WTC11 (cell line): ENCODE measurements around the gene RHOF. TPM values are rescaled to one million over a fixed set of nuclear protein-coding genes. Genes with fewer than 3 reads are reported as not detected.

Experiments used
- ATAC-seq: fragments of 200-7000 bp; cut with Tn5 transposase; 2 replicates; pipeline ENCODE4 v1.10.0; 2021; ENCODE audit warnings: mild to moderate bottlenecking, moderate library complexity
- CTCF ChIA-PET: fragments of 300-600 bp; sonication (Branson Sonifier 250); formaldehyde crosslinking; loops from one replicate; lab custom pipeline; 2021; ENCODE audit warnings: antibody characterized with exemption; lab: Charles Lee
- POLR2A ChIA-PET: fragments of 350-600 bp; sonication (Branson Sonifier 250); formaldehyde crosslinking; loops from one replicate; lab custom pipeline; 2021; ENCODE audit warnings: antibody characterized with exemption; lab: Charles Lee
- DNase-seq: peaks from one replicate; pipeline ENCODE4 v3.0.0; 2021; ENCODE audit warnings: low spot score
- H3K27ac Mint-ChIP-seq: 2 replicates; pipeline ENCODE4 v1.8.0; 2021; ENCODE audit warnings: mixed read lengths
- H3K27me3 Mint-ChIP-seq: 2 replicates; pipeline ENCODE4 v1.8.0; 2021; ENCODE audit warnings: low read depth, mild to moderate bottlenecking, moderate library complexity, mixed read lengths
- H3K36me3 Mint-ChIP-seq: 2 replicates; pipeline ENCODE4 v1.8.0; 2021; ENCODE audit warnings: mixed read lengths
- H3K4me1 Mint-ChIP-seq: 2 replicates; pipeline ENCODE4 v1.8.0; 2022; ENCODE audit warnings: mixed read lengths
- H3K4me3 Mint-ChIP-seq: 2 replicates; pipeline ENCODE4 v1.8.0; 2021; ENCODE audit warnings: mild to moderate bottlenecking, moderate library complexity, mixed read lengths
- H3K9me3 Mint-ChIP-seq: 2 replicates; pipeline ENCODE4 v1.8.0; 2021; ENCODE audit warnings: mixed read lengths
- AFF4 ChIP-seq: sonication (generic); formaldehyde crosslinking; IDR thresholded peaks from 2 replicates; pipeline ENCODE4 v1.8.1; 2023; ENCODE audit warnings: mild to moderate bottlenecking, missing genetic modification reagents, borderline replicate concordance
- CREB1 ChIP-seq: sonication (generic); formaldehyde crosslinking; IDR thresholded peaks from 2 replicates; pipeline ENCODE4 v1.8.0; 2023; ENCODE audit warnings: mild to moderate bottlenecking, missing genetic modification reagents
- CTCF ChIP-seq: fragments of 200-600 bp; IDR thresholded peaks from 2 replicates; pipeline ENCODE4 v1.8.0; 2022; ENCODE audit warnings: antibody characterized with exemption
- E2F4 ChIP-seq: sonication (generic); formaldehyde crosslinking; IDR thresholded peaks from 2 replicates; pipeline ENCODE4 v1.8.1; 2022; ENCODE audit warnings: low read depth, mild to moderate bottlenecking, moderate library complexity, missing genetic modification reagents, borderline replicate concordance
- E2F5 ChIP-seq: sonication (generic); formaldehyde crosslinking; IDR thresholded peaks from 2 replicates; pipeline ENCODE4 v1.8.1; 2022; ENCODE audit warnings: mild to moderate bottlenecking, moderate library complexity, missing genetic modification reagents
- ELF4 ChIP-seq: sonication (generic); formaldehyde crosslinking; IDR thresholded peaks from 2 replicates; pipeline ENCODE4 v1.8.1; 2022; ENCODE audit warnings: low read depth, mild to moderate bottlenecking, moderate library complexity, missing genetic modification reagents
- ESRRA ChIP-seq: sonication (generic); formaldehyde crosslinking; IDR thresholded peaks from 2 replicates; pipeline ENCODE4 v1.8.1; 2022; ENCODE audit warnings: mild to moderate bottlenecking, missing genetic modification reagents, borderline replicate concordance
- FOXP4 ChIP-seq: sonication (generic); formaldehyde crosslinking; IDR thresholded peaks from 2 replicates; pipeline ENCODE4 v1.8.0; 2022; ENCODE audit warnings: mild to moderate bottlenecking, missing genetic modification reagents
- GRHL2 ChIP-seq: fragments of 250-450 bp; sonication (Bioruptor Pico); IDR thresholded peaks from 2 replicates; pipeline ENCODE4 v1.8.0; 2022; ENCODE audit warnings: mild to moderate bottlenecking, moderate library complexity; ENCODE audit not compliant: insufficient replicate concordance, severe bottlenecking
- GTF2I ChIP-seq: fragments of 250-450 bp; sonication (Bioruptor Pico); conservative IDR thresholded peaks from 2 replicates; pipeline ENCODE4 v1.4.0; 2021; ENCODE audit warnings: mild to moderate bottlenecking
- KAT7 ChIP-seq: sonication (generic); formaldehyde crosslinking; IDR thresholded peaks from 2 replicates; pipeline ENCODE4 v1.8.1; 2023; ENCODE audit warnings: missing genetic modification reagents, mild to moderate bottlenecking, borderline replicate concordance
- NR1H2 ChIP-seq: sonication (generic); formaldehyde crosslinking; IDR thresholded peaks from 2 replicates; pipeline ENCODE4 v1.9.0; 2021; ENCODE audit warnings: mild to moderate bottlenecking, moderate library complexity, missing genetic modification reagents
- NR2C2 ChIP-seq: sonication (generic); formaldehyde crosslinking; IDR thresholded peaks from 2 replicates; pipeline ENCODE4 v1.8.0; 2022; ENCODE audit warnings: mild to moderate bottlenecking, missing genetic modification reagents
- NR3C1 ChIP-seq: sonication (generic); formaldehyde crosslinking; conservative IDR thresholded peaks from 2 replicates; pipeline ENCODE4 v1.8.1; 2023; ENCODE audit warnings: low read depth, mild to moderate bottlenecking, missing genetic modification reagents
- PRRX2 ChIP-seq: fragments of 250-450 bp; sonication (Bioruptor Pico); IDR thresholded peaks from 2 replicates; pipeline ENCODE4 v1.8.0; 2021; ENCODE audit warnings: mild to moderate bottlenecking
- RELA ChIP-seq: sonication (generic); formaldehyde crosslinking; IDR thresholded peaks from 2 replicates; pipeline ENCODE4 v1.8.1; 2022; ENCODE audit warnings: missing genetic modification reagents, mild to moderate bottlenecking, borderline replicate concordance
- SMAD4 ChIP-seq: sonication (generic); formaldehyde crosslinking; IDR thresholded peaks from 2 replicates; pipeline ENCODE4 v1.8.0; 2022; ENCODE audit warnings: mild to moderate bottlenecking, missing genetic modification reagents
- TCF7 ChIP-seq: sonication (generic); formaldehyde crosslinking; IDR thresholded peaks from 2 replicates; pipeline ENCODE4 v1.8.0; 2022; ENCODE audit warnings: mild to moderate bottlenecking, low read depth, missing genetic modification reagents, moderate library complexity
- TP53 ChIP-seq: sonication (generic); formaldehyde crosslinking; IDR thresholded peaks from 2 replicates; pipeline ENCODE4 v1.8.1; 2023; ENCODE audit warnings: mild to moderate bottlenecking, missing genetic modification reagents
- USF1 ChIP-seq: sonication (generic); formaldehyde crosslinking; IDR thresholded peaks from 2 replicates; pipeline ENCODE4 v1.8.0; 2022; ENCODE audit warnings: mild to moderate bottlenecking, missing genetic modification reagents
- total RNA-seq: library from RNA; stranded (reverse); gene quantifications from 3 replicates; pipeline ENCODE4 v1.2.3, GENCODE V29; 2021
- TF ChIP-seq, protein P1 (sequence below): sonication (generic); formaldehyde crosslinking; IDR thresholded peaks from 2 replicates; pipeline ENCODE4 v1.8.0; 2023; ENCODE audit warnings: missing genetic modification reagents

Gene RHOF
- total RNA-seq, 1 experiment from 2014 or later = 45.3 TPM

GRCh38 chr12:121787063-121788025 lies 6.1 kb downstream of the RHOF start:
- TF ChIP-seq, protein P1, sequence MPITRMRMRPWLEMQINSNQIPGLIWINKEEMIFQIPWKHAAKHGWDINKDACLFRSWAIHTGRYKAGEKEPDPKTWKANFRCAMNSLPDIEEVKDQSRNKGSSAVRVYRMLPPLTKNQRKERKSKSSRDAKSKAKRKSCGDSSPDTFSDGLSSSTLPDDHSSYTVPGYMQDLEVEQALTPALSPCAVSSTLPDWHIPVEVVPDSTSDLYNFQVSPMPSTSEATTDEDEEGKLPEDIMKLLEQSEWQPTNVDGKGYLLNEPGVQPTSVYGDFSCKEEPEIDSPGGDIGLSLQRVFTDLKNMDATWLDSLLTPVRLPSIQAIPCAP (CRISPR knock-in tag) = no peak
- TF ChIP-seq USF1 (CRISPR knock-in tag) = no peak
- no peak for TF ChIP-seq NR2C2 (CRISPR knock-in tag)
- TF ChIP-seq FOXP4 = no peak
- no peak for TF ChIP-seq NR3C1 (CRISPR knock-in tag)
- TF ChIP-seq E2F4 (CRISPR knock-in tag) = no peak
- no peak for TF ChIP-seq CREB1 (CRISPR knock-in tag)
- TF ChIP-seq E2F5 (CRISPR knock-in tag) = no peak
- TF ChIP-seq GTF2I (CRISPR knock-in tag) = no peak
- TF ChIP-seq GRHL2 = no peak
- no peak for TF ChIP-seq CTCF
- TF ChIP-seq ELF4 = no peak
- Mint-ChIP-seq H3K27me3 (no peaks in the 10 kb centered on the region; the same call in 1 of the 2 replicates), H3K4me1 (peaks cover 13% of the 10 kb centered on the region), H3K4me3 (no peak overlapping the region), H3K9me3 (no peaks in the 10 kb centered on the region), H3K27ac (no peak overlapping the region; the same call in 1 of the 2 replicates), H3K36me3 (0 out of 2 replicates have a peak, but pooled peaks cover 4% of the 10 kb centered on the region)
- ChIA-PET CTCF (interaction anchor here (0.7 to 2.9 kb wide), 4 partner anchors 14 to 101 kb away, joined by 3 to 10 read pairs (median 4); partner anchors contain the start of gene PSMD9), POLR2A (no interaction called here)
- DNase-seq (no peak), ATAC-seq (no peak)

- Mint-ChIP-seq H3K36me3 (0 out of 2 replicates have a peak, but pooled peaks cover 4% of the 10 kb centered on the region), H3K4me1 (peaks cover 20% of the 10 kb centered on the region), H3K9me3 (no peaks in the 10 kb centered on the region), H3K27ac (no peak overlapping the region), H3K27me3 (no peaks in the 10 kb centered on the region; the same call in 1 of the 2 replicates), H3K4me3 (no peak overlapping the region)
- CTCF ChIA-PET = interaction anchor here (1.5 to 15.3 kb wide), 3 partner anchors 8 to 25 kb away, joined by 4 to 227 read pairs (median 10); partner anchors contain the start of gene RHOF
- POLR2A ChIA-PET = no interaction called here
- DNase-seq = no peak
- ATAC-seq = 0 out of 2 replicates have a peak, but pooled peaks have one; percentile 7
- no peak for TF ChIP-seq KAT7 (CRISPR knock-in tag)
- TF ChIP-seq SMAD4 (CRISPR knock-in tag) = no peak
- no peak for TF ChIP-seq RELA (CRISPR knock-in tag)
- TF ChIP-seq ESRRA (CRISPR knock-in tag) = no peak
- TF ChIP-seq TP53 (CRISPR knock-in tag) = no peak
- TF ChIP-seq E2F5 (CRISPR knock-in tag) = no peak
- TF ChIP-seq PRRX2 (CRISPR knock-in tag) = no peak
- no peak for TF ChIP-seq AFF4 (CRISPR knock-in tag)
- TF ChIP-seq NR1H2 (CRISPR knock-in tag) = no peak
- no peak for TF ChIP-seq TCF7 (CRISPR knock-in tag)
Observed at GRCh38 chr12:121786440-121786825, 7.1 kb downstream of the RHOF start.
